ENCODE results near the gene HTT. TPM values are rescaled to one million over a fixed set of nuclear protein-coding genes. Genes with fewer than 3 reads are reported as not detected.

The HTT gene
- total and polyA plus RNA-seq, 2 donors = 12.8 to 17.9 TPM

DNA sequence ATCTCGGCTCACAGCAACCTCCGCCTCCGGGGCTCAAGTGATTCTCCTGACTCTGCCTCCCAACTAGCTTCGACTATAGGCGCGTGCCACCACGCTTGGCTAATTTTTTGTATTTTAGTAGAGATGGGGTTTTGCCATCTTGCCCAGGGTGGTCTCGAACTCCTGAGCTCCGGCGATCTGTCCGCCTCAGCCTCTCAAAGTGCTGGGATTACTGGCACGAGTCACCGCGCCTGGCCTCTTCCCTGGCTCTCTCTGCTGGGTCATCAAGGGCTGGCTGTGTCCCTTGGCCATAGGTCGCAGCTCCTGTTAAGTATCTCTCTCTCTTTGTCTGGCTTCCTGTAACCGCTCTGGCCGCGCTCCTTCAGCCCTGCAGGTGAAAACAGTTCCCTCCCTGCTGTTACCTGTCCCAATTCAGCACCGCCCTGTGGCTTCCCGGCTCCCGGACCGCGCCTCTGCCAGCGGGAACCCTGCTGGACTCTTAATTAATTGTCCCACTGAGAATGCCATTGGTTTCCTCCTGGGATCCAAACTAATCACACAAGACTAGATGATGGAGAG lies 217.0 kb downstream of the HTT start:
- Histone ChIP-seq H3K27ac (ENCODE audit: low read depth in 1 of 2, low read length in 1 of 2) (no peak overlapping the region), H3K4me1 (ENCODE audit: control insufficient read depth in 2 of 2, insufficient read depth in 2 of 2, low read length in 2 of 2) (peaks cover 4 to 21% of the 10 kb centered on the region in 2 donors), H3K36me3 (ENCODE audit: control insufficient read depth in 2 of 2, insufficient read depth in 2 of 2, low read length in 1 of 2) (no peaks in the 10 kb centered on the region), H3K9me3 (ENCODE audit: control insufficient read depth in 2 of 2, insufficient read depth in 1 of 2, low read length in 1 of 2) (peaks cover 0 to 14% of the 10 kb centered on the region in 2 donors), H3K27me3 (ENCODE audit: control insufficient read depth in 2 of 2, insufficient read depth in 1 of 2, low read length in 1 of 2) (peaks cover 71 to 88% of the 10 kb centered on the region in 2 donors), H3K4me3 (ENCODE audit: low read length in 2 of 2) (peak overlapping the region; percentile 24 to 65)
- DNase-seq (ENCODE audit: low read depth in 6 of 9, low spot score in 9 of 9) = no peak
- 65% methylated on average over 24 of the region's 24 CpGs for WGBS

DNA sequence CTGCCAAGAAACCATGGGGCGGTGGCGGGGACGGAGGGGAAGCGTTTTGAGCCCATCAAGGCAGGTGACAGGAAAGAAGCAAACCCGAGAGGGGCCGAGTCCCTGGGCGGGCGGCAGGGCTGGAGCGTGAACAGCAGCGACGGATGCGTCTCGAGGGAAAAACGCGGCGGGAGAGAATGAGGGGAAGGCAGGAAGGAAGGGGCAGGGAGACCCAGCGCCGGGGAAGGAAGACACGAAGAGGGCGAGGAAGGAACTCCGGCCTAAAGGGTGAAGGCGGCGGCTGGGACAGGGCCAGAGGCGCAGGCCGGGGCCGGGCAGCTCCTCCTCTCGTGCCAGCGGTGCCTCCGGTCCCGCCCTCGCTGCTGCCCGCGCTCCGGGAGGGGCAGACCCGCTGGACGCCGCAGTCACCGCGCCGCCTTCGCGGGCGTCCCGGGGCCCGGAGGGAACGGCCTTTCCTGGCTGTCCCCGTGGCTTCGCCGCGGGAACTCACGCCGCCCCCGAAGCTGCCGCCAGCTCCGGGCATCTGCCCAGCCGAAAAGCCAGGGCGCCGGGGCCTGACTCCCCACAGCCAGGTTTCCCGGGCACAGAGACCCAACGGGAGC lies 217.6 kb downstream of the HTT start:
- 1% methylated on average over 60 of the region's 60 CpGs for WGBS
- Histone ChIP-seq H3K27ac (ENCODE audit: low read depth in 1 of 2, low read length in 1 of 2) (peak overlapping the region; percentile 32 to 48), H3K27me3 (ENCODE audit: control insufficient read depth in 2 of 2, insufficient read depth in 1 of 2, low read length in 1 of 2) (peaks cover 70 to 88% of the 10 kb centered on the region in 2 donors), H3K9me3 (ENCODE audit: control insufficient read depth in 2 of 2, insufficient read depth in 1 of 2, low read length in 1 of 2) (peaks cover 0 to 10% of the 10 kb centered on the region in 2 donors), H3K4me1 (ENCODE audit: control insufficient read depth in 2 of 2, insufficient read depth in 2 of 2, low read length in 2 of 2) (peaks cover 4 to 20% of the 10 kb centered on the region in 2 donors), H3K36me3 (ENCODE audit: control insufficient read depth in 2 of 2, insufficient read depth in 2 of 2, low read length in 1 of 2) (no peaks in the 10 kb centered on the region), H3K4me3 (ENCODE audit: low read length in 2 of 2) (peak overlapping the region; percentile 46 to 65)
- DNase-seq (ENCODE audit: low read depth in 6 of 9, low spot score in 9 of 9) = no peak

DNA sequence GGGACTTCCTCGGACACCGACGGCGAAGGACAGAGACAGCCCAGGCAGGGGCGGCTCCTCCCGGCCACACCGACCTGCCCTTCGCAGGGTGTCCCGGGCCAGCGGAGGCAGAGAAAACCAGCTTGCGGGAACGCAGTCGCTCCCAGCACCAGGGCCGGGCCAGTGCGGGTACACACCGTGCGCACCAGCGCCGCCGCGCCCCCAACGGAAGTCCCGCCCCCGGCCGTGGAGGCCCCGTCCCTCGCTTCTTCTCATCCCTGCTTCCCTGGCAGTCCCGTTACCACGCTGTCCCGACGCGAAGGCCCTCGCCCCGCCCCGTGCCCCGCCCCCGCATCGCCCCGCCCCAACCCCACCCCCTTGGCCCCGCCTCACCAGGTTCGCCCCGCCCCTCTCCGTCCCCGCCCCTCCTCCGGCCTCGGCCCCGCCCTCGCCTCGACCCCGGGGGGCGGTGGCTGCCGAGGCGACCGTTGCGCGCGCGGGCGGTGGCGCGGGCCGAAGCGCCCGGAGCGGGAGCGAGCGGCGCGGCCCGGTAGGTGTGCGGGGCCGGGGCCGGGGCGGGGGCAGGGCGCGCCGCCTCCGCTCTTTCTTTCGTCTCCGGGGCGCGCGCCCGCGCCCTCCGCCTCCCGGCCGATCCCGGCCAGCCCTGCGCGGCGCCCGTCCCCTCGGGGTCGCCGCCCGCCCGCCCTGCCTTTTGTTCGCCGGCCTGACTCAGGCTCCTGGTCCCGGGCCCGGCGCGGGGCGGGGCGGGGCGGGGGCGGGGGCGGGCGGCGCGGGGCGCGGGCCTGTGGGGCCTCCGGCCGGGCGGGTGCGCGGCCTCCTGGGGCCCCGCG lies 218.3 kb downstream of the HTT start, which contains the start of gene RGS12:
RGS12 (plus strand) TSS at position 451 of the 830 bp plus-strand sequence. CDS start 23,150 bp downstream, outside the sequence.
- peak in 8 of 9 donors; percentile 15 to 71 (median 52) for DNase-seq (ENCODE audit: low read depth in 6 of 9, low spot score in 9 of 9)
- Histone ChIP-seq H3K4me3 (ENCODE audit: low read length in 2 of 2) (peak within 1 kb of the TSS; percentile 46 to 65), H3K27ac (ENCODE audit: low read depth in 1 of 2, low read length in 1 of 2) (peak within 1 kb of the TSS; percentile 32 to 48), H3K4me1 (ENCODE audit: control insufficient read depth in 2 of 2, insufficient read depth in 2 of 2, low read length in 2 of 2) (peaks cover 4 to 18% of the 10 kb centered on the region in 2 donors), H3K9me3 (ENCODE audit: control insufficient read depth in 2 of 2, insufficient read depth in 1 of 2, low read length in 1 of 2) (peaks cover 3 to 14% of the 10 kb centered on the region in 2 donors), H3K27me3 (ENCODE audit: control insufficient read depth in 2 of 2, insufficient read depth in 1 of 2, low read length in 1 of 2) (peaks cover 69 to 87% of the 10 kb centered on the region in 2 donors), H3K36me3 (ENCODE audit: control insufficient read depth in 2 of 2, insufficient read depth in 2 of 2, low read length in 1 of 2) (no peaks in the 10 kb centered on the region)
- WGBS = under 1% methylated on average over 121 of the region's 121 CpGs

Other genes starting within 250 kb of the HTT start
- gene ADD1, start 230.8 kb upstream of the HTT start, total RNA-seq = 103 TPM
- 247 TPM for gene ADD1, start 230.8 kb upstream of the HTT start, polyA plus RNA-seq
- 18.5 TPM for gene NOP14, start 111.3 kb upstream of the HTT start, total RNA-seq
- 18.1 TPM for gene NOP14, start 111.3 kb upstream of the HTT start, polyA plus RNA-seq
- gene GRK4, start 111.1 kb upstream of the HTT start, total RNA-seq = 2.3 TPM
- gene GRK4, start 111.1 kb upstream of the HTT start, polyA plus RNA-seq = 5.6 TPM
- not detected for gene HTT-AS, start 143 bp upstream of the HTT start, total RNA-seq
- gene HTT-AS, start 143 bp upstream of the HTT start, polyA plus RNA-seq = not detected
- 0.33 TPM for gene MSANTD1, start 174.5 kb downstream of the HTT start, total RNA-seq
- gene MSANTD1, start 174.5 kb downstream of the HTT start, polyA plus RNA-seq = 1.0 TPM
- gene RGS12, start 218.3 kb downstream of the HTT start, total RNA-seq = 13.0 TPM
- 30.4 TPM for gene RGS12, start 218.3 kb downstream of the HTT start, polyA plus RNA-seq

Measured in thymus (tissue), 11 donors.